Muscle of leg (tissue), 11 donors: ENCODE measurements around the gene BCAS3. TPM values are rescaled to one million over a fixed set of nuclear protein-coding genes. Genes with fewer than 3 reads are reported as not detected.

Experiments used
- DNase-seq: peaks from one replicate; pipeline ENCODE4 v3.0.0; 2013
- H3K27ac ChIP-seq: one replicate; pipeline ENCODE4 v1.5.1; 2013; ENCODE audit warnings: mild to moderate bottlenecking, low read length, control low read depth
- H3K27me3 ChIP-seq: one replicate; pipeline ENCODE4 v1.6.1; 2013; ENCODE audit warnings: low read length; ENCODE audit not compliant: control insufficient read depth, insufficient read depth
- H3K36me3 ChIP-seq: one replicate; pipeline ENCODE4 v1.6.1; 2013; ENCODE audit warnings: low read length; ENCODE audit not compliant: control insufficient read depth, insufficient read depth
- H3K4me1 ChIP-seq: one replicate; pipeline ENCODE4 v1.6.1; 2013; ENCODE audit warnings: low read length; ENCODE audit not compliant: control insufficient read depth, insufficient read depth
- H3K4me3 ChIP-seq: one replicate; pipeline ENCODE4 v1.5.1; 2013; ENCODE audit warnings: low read length, control low read depth
- H3K9me3 ChIP-seq: replicated peaks from 2 replicates; pipeline ENCODE4 v1.6.1; 2013; ENCODE audit warnings: low read depth, low read length; ENCODE audit not compliant: control insufficient read depth
- WGBS: methylation state at CpG from one replicate; pipeline ENCODE4 v1.1.5; 2013; ENCODE audit warnings: missing lambda C conversion rate; ENCODE audit not compliant: insufficient coverage; 5-methylcytosine and 5-hydroxymethylcytosine counted together
- polyA plus RNA-seq, 8 donors: library from polyadenylated mRNA; unstranded; fragments of 120-200 nt; gene quantifications; one replicate each; pipeline versions ENCODE4 v1.2.1 to v1.2.3, GENCODE V29; 2013; ENCODE audit warnings: inconsistent platforms in 1 of 8, low replicate concordance in 1 of 8; ENCODE audit not compliant: insufficient read length in 8 of 8, insufficient read depth in 1 of 8
- total RNA-seq: library from RNA; stranded (reverse); fragments of 120-200 nt; gene quantifications from one replicate; pipeline ENCODE4 v1.2.4, GENCODE V29; 2013

The BCAS3 gene
- total and polyA plus RNA-seq, 9 donors = 7.6 to 15.8 (median 9.5) TPM

DNA sequence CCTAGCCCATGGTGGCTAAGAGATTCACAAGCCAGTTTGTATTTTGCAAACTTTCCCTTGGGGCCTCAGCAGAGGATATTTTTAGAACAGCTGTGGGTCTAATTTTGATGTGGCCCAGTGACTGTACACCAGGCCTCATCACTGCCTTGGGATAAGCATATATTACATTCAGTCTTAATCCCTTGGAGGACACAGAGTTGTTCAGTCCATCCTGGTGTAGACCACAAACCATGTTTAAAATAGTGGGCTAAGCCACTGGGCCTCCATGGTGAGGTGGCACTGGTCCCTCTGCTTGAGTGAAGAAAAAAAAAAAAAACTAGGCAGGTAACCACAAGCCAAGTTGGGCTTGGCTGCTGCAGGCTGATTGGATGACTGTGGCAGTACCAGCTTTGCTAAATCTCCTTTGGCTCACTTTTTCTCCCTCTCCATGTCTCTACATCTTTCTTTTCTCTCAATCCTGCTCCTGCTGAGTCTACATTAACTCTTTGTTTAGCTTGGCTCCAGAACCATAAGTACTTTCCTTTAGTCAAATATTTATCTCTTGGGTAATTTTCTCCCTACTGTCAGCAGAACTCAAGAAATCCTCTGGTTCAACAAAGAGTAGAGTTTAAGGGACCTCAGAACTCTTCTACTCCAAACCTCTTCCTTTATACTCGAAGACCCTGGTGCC is 602.0 kb downstream of the BCAS3 start:
- H3K27me3 ChIP-seq = no peaks in the 10 kb centered on the region
- no peaks in the 10 kb centered on the region for H3K9me3 ChIP-seq
- H3K4me1 ChIP-seq = peaks cover 8% of the 10 kb centered on the region
- peak overlapping the region; percentile 13 for H3K27ac ChIP-seq
- WGBS = no CpG with 5 or more reads among the region's 1 CpG
- H3K4me3 ChIP-seq = no peak overlapping the region
- no peaks in the 10 kb centered on the region for H3K36me3 ChIP-seq
- DNase-seq = peak; percentile 22

GRCh38 chr17:61280338-61280737 is 602.7 kb downstream of the BCAS3 start:
- Histone ChIP-seq H3K4me3 (no peak overlapping the region), H3K36me3 (no peaks in the 10 kb centered on the region), H3K27me3 (no peaks in the 10 kb centered on the region), H3K9me3 (no peaks in the 10 kb centered on the region), H3K4me1 (peaks cover 8% of the 10 kb centered on the region), H3K27ac (no peak overlapping the region)
- DNase-seq = no peak

DNA sequence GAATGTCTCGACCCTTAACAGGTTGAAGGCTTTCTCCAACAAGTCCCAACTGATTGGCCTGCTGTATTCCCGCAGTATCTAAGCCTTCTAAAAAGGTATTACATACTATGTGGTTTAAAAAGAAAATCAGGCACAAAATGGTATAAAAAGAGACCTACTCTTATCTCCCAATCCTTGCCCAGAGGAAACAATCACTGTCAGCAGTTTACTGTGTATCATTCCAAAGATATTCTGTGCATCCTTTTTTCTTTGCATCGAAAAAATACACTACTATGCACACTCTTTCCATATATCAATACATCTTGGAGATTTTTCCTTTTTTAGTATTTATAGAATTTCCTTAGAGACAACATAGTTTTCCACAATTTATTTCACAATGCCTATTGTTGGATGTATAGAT is 603.2 kb downstream of the BCAS3 start:
- H3K4me3 ChIP-seq = no peak overlapping the region
- H3K4me1 ChIP-seq = peaks cover 8% of the 10 kb centered on the region
- no peaks in the 10 kb centered on the region for H3K36me3 ChIP-seq
- H3K27ac ChIP-seq = no peak overlapping the region
- DNase-seq = no peak
- H3K27me3 ChIP-seq = no peaks in the 10 kb centered on the region
- no CpG with 5 or more reads among the region's 3 CpGs for WGBS
- no peaks in the 10 kb centered on the region for H3K9me3 ChIP-seq

DNA sequence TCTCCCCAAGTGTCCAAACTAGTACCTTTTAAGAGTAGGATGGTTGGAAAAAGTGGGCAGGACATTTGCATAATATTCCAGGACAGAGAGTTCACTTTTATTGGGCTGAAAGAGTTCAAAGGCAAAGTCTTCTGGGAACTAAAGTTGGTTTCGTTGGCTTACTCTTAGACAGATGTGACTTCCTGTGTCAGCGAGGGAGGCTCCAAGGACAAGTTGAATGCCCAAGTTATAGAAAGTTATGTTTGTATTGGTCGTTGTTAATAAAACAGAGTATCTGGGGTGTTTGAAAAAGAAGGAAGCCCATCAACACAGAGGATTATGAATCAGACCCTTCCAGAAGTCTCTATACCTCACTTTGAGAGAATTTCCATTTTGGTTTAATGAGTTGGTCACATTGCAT is 604.7 kb downstream of the BCAS3 start:
- no peak overlapping the region for H3K27ac ChIP-seq
- H3K9me3 ChIP-seq = no peaks in the 10 kb centered on the region
- H3K4me1 ChIP-seq = peaks cover 13% of the 10 kb centered on the region
- H3K36me3 ChIP-seq = no peaks in the 10 kb centered on the region
- DNase-seq = no peak
- no peak overlapping the region for H3K4me3 ChIP-seq
- 94% methylated on average over 2 of the region's 3 CpGs for WGBS
- H3K27me3 ChIP-seq = no peaks in the 10 kb centered on the region

GRCh38 chr17:61283043-61283442 is 605.4 kb downstream of the BCAS3 start:
- Histone ChIP-seq H3K4me3 (no peak overlapping the region), H3K27me3 (no peaks in the 10 kb centered on the region), H3K4me1 (peaks cover 13% of the 10 kb centered on the region), H3K27ac (no peak overlapping the region), H3K9me3 (no peaks in the 10 kb centered on the region), H3K36me3 (no peaks in the 10 kb centered on the region)
- DNase-seq = no peak
- no CpG with 5 or more reads among the region's 6 CpGs for WGBS

DNA sequence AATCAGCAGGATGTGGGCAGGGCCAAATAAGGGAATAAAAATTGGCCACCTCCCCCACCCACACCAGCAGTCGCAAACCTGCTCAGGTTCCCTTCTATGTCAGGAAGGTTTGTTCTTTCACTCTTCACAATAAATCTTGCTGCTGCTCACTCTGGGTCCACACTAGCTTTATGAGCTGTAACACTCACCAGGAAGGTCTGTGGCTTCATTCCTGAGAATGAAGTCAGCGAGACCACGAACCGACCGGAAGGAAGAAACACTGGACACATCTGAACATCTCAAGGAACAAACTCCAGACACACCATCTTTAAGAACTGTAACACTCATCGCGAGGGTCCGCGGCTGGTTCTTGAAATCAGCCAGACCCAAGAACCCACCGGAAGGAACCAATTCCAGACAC is 606.5 kb downstream of the BCAS3 start:
- peaks cover 11% of the 10 kb centered on the region for H3K4me1 ChIP-seq
- no peak for DNase-seq
- H3K27ac ChIP-seq = no peak overlapping the region
- H3K36me3 ChIP-seq = no peaks in the 10 kb centered on the region
- no peaks in the 10 kb centered on the region for H3K27me3 ChIP-seq
- 84% methylated on average over 8 of the region's 10 CpGs for WGBS
- H3K4me3 ChIP-seq = no peak overlapping the region
- no peaks in the 10 kb centered on the region for H3K9me3 ChIP-seq

DNA sequence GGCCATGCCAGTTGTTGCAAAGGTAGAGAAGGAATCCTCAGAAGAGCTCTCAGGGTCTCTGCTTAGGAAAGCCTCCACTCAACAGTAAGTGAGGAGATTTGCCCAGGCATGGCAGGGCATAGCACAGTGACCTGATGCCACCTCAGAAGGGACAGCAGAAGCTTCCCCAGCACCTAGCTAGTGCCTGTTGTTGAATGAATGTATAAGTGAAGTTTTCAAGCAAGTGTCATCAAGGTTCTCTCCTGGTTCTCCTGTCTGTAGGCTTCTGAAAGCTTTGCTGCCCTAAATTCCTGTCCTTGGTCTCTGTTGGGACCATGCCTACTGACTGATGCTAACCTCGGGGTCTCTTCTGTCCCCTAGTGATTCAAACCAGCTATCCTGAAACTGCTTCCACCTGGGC is 607.1 kb downstream of the BCAS3 start:
- Histone ChIP-seq H3K36me3 (no peaks in the 10 kb centered on the region), H3K9me3 (no peaks in the 10 kb centered on the region), H3K27me3 (no peaks in the 10 kb centered on the region), H3K4me1 (peaks cover 6% of the 10 kb centered on the region), H3K27ac (no peak overlapping the region), H3K4me3 (no peak overlapping the region)
- WGBS = no CpG with 5 or more reads among the region's 1 CpG
- DNase-seq = no peak

GRCh38 chr17:61285526-61286320 is 608.1 kb downstream of the BCAS3 start:
- no peaks in the 10 kb centered on the region for H3K27me3 ChIP-seq
- WGBS = 28% methylated on average over 3 of the region's 11 CpGs

GRCh38 chr17:61286449-61286848 is 608.8 kb downstream of the BCAS3 start:
- H3K4me3 ChIP-seq = no peak overlapping the region
- 31% methylated on average over 7 of the region's 9 CpGs for whole genome bisulfite sequencing
- no peaks in the 10 kb centered on the region for H3K9me3 ChIP-seq
- no peaks in the 10 kb centered on the region for H3K36me3 ChIP-seq
- peaks cover 10% of the 10 kb centered on the region for H3K4me1 ChIP-seq
- H3K27ac ChIP-seq = no peak overlapping the region
- DNase-seq = no peak
- no peaks in the 10 kb centered on the region for H3K27me3 ChIP-seq

More at GRCh38 chr17:61285526-61286320, 608.1 kb downstream of the BCAS3 start:
- Histone ChIP-seq H3K4me3 (no peak overlapping the region), H3K27ac (peak overlapping the region; percentile 33), H3K36me3 (no peaks in the 10 kb centered on the region), H3K4me1 (peaks cover 9% of the 10 kb centered on the region), H3K9me3 (no peaks in the 10 kb centered on the region)
- peak; percentile 58 for DNase-seq

DNA sequence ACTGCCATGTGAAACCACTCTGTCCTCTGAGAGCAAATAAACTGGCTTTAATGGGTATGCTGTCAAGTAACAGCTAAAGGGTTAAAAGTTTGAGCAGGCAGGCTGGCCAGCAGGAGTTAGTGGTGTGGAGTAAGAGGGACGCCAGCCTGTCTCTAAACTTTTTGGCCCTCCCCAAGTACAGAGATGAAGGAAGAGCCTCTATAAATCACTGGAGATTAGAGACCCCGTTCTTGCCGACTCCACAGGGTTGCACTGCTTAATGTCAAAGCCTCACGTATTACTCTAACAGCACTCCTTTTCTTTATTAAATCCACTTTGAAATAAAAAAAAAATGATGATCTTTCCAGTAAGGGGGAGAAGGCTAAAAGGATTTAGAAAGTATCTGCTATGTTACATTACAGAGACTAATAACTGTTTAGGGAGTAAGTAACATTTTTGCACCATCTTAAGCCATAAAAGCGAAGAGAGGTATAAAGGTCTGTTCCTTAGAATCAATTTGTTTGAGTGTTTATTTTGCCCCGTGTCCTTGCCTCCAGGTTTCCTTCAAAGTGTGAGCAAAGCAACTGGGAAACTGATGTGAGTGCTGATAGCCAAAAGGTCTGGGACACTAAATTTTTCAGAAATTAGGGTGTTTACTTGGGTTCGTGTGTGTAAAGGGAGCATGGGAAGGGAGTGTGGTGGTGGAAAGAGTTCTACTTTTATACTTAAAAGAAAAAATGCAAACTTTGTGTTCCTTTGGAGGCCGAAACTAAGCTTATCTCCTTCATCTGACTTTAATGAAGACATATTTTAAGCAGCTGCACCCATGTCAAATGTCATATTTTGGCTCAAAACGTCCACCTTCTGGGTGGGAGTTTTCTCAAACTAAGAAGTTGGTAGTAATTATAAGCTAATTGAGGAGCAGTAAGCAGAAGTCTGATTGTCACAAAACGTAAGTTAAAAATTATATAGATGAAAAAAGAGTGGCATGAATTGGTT is 612.0 kb downstream of the BCAS3 start:
- Histone ChIP-seq H3K27ac (no peak overlapping the region), H3K9me3 (no peaks in the 10 kb centered on the region), H3K4me1 (peaks cover 16% of the 10 kb centered on the region), H3K4me3 (no peak overlapping the region), H3K36me3 (no peaks in the 10 kb centered on the region), H3K27me3 (no peaks in the 10 kb centered on the region)
- peak; percentile 22 for DNase-seq
- 67% methylated on average over 1 of the region's 10 CpGs for WGBS
